Adrenal gland (tissue), 5 donors: ENCODE data around the gene GAS2L2.

Source experiments
- POLR2A ChIP-seq, 2 donors: fragments of 450-650 bp; IDR thresholded peaks; one replicate each; pipeline ENCODE4 v1.6.1; 2017; ENCODE audit warnings: antibody characterized with exemption in 2 of 2, mild to moderate bottlenecking in 2 of 2, moderate library complexity in 1 of 2
- TF ChIP-seq, protein P1 (sequence below), 6 experiments: fragments of 450-650 bp in 4 of 6; fragments of 200-600 bp in 2 of 6; sonication (generic) in 1 of 6; IDR thresholded peaks; 1 replicate in 5 of 6; 2 replicates in 1 of 6; pipeline versions ENCODE4 v1.5.1 to v1.8.0; 2016 to 2021; ENCODE audit warnings: antibody characterized with exemption in 6 of 6, mild to moderate bottlenecking in 2 of 6, moderate library complexity in 1 of 6
- donor health status: DM: no; HTN: no; CAD: no.

DNA sequence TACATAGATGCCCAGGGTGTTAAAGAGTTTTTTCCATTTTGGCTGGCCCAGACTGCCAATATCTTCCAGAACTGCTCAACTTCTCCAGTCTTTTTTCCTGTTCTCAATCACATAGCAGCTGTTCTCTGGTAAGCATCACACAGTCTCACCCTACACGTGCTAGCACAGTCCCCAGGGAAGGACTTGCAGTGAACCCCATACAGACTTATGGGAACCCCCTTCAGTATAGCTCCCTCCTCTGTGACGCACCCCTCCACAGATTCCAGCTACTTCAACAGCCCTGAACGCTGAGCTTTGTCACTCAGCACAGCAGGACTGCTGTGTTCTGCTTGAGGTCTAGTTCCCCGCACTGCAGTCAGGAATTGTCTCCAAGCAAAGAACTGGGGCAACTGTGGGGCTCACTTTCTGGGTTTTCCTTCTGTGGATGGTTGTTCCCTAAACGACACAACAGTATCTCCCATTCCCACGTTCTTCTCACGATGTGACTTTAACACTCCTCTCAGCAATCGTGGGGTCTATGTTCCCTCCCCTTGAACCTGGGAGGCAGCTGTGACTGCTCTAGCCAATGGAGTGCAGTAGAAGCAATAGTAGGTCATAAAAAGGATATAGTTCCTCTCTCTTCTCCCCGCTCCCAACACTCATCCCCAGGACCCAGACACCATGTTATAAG, 38.8 kb upstream of the GAS2L2 start:
- TF ChIP-seq, protein P1, sequence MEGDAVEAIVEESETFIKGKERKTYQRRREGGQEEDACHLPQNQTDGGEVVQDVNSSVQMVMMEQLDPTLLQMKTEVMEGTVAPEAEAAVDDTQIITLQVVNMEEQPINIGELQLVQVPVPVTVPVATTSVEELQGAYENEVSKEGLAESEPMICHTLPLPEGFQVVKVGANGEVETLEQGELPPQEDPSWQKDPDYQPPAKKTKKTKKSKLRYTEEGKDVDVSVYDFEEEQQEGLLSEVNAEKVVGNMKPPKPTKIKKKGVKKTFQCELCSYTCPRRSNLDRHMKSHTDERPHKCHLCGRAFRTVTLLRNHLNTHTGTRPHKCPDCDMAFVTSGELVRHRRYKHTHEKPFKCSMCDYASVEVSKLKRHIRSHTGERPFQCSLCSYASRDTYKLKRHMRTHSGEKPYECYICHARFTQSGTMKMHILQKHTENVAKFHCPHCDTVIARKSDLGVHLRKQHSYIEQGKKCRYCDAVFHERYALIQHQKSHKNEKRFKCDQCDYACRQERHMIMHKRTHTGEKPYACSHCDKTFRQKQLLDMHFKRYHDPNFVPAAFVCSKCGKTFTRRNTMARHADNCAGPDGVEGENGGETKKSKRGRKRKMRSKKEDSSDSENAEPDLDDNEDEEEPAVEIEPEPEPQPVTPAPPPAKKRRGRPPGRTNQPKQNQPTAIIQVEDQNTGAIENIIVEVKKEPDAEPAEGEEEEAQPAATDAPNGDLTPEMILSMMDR (IDR thresholded peaks at IDR 0.05), result no peak
- TF ChIP-seq POLR2A (IDR thresholded peaks at IDR 0.05), result no peak
